GM20000 (cell line): ENCODE data around the gene PRCC.

Experiments used
- DNase-seq: peaks from one replicate; pipeline ENCODE4 v3.0.0; 2012; ENCODE audit warnings: low spot score
- CTCF ChIP-seq: IDR thresholded peaks from 2 replicates; pipeline ENCODE4 v1.5.1; 2012; ENCODE audit warnings: mild to moderate bottlenecking, control low read depth; ENCODE audit errors: extremely low read depth, missing control alignments

PRCC gene

GRCh38 chr1:156816561-156817328 is 49.4 kb downstream of the PRCC start, which contains the start of gene SH2D2A:
Gene SH2D2A, minus strand, starts transcription at chr1:156816848. Its CDS starts 140 bp downstream, at chr1:156816708.
- peak; percentile 89 for DNase-seq
- no peak for TF ChIP-seq CTCF

GRCh38 chr1:156821801-156822200 is 54.5 kb downstream of the PRCC start:
- no peak for TF ChIP-seq CTCF
- DNase-seq: no peak

- TF ChIP-seq CTCF: no peak
- no peak for DNase-seq
Measured at GRCh38 chr1:156822680-156823079, 55.3 kb downstream of the PRCC start.

GRCh38 chr1:156823210-156823790 is 56.0 kb downstream of the PRCC start:
- TF ChIP-seq CTCF: no peak
- DNase-seq: no peak

- DNase-seq: no peak
Measured at GRCh38 chr1:156826630-156827029, 59.3 kb downstream of the PRCC start.

GRCh38 chr1:156828400-156829124 is 61.2 kb downstream of the PRCC start:
- no peak for TF ChIP-seq CTCF
- no peak for DNase-seq

More at GRCh38 chr1:156826630-156827029, 59.3 kb downstream of the PRCC start:
- TF ChIP-seq CTCF: no peak

- no peak for TF ChIP-seq CTCF
- DNase-seq: no peak
Measured at GRCh38 chr1:156832434-156832833, 65.1 kb downstream of the PRCC start.
